ENCODE data around the gene NAT14. TPM values are rescaled to one million over a fixed set of nuclear protein-coding genes. Genes with fewer than 3 reads are reported as not detected.

NAT14 gene
- total RNA-seq, 2 donors from 2014 or later, result 3.4 to 3.8 TPM

DNA sequence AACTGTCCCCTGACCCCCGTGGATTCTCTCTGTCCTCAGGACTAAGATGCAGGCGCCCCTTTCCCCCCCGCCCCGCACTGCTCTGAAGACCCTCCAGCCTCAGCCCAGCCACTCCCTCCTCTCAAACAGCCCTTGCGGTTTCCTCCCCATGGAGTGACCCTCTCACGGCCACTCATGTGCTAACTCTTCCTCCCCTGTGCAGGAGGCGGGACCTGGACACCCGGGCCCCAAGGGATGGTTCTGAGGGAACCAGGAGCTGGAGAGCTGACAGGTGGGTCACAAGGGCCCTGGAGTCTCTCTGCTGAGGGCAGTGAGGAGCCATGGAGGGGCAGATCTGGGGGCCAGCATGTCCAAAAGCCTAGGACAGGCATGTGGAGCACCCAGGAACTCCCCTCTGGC is 25.4 kb upstream of the NAT14 start:
- Histone ChIP-seq H3K9me3 (no peaks in the 10 kb centered on the region), H3K27me3 (replicated peaks; ENCODE audit: insufficient read depth) (no peaks in the 10 kb centered on the region), H3K4me3 (no peak overlapping the region), H3K27ac (no peak overlapping the region), H3K4me1 (ENCODE audit: control insufficient read depth in 1 of 2, low read depth in 2 of 2) (peaks cover 4 to 20% of the 10 kb centered on the region in 2 donors), H3K36me3 (no peaks in the 10 kb centered on the region)
- no peak for ATAC-seq (ENCODE audit: insufficient number of reproducible peaks, low FRiP score, low read depth)
- DNase-seq (ENCODE audit: low spot score), result no peak
- TF ChIP-seq, protein P1, sequence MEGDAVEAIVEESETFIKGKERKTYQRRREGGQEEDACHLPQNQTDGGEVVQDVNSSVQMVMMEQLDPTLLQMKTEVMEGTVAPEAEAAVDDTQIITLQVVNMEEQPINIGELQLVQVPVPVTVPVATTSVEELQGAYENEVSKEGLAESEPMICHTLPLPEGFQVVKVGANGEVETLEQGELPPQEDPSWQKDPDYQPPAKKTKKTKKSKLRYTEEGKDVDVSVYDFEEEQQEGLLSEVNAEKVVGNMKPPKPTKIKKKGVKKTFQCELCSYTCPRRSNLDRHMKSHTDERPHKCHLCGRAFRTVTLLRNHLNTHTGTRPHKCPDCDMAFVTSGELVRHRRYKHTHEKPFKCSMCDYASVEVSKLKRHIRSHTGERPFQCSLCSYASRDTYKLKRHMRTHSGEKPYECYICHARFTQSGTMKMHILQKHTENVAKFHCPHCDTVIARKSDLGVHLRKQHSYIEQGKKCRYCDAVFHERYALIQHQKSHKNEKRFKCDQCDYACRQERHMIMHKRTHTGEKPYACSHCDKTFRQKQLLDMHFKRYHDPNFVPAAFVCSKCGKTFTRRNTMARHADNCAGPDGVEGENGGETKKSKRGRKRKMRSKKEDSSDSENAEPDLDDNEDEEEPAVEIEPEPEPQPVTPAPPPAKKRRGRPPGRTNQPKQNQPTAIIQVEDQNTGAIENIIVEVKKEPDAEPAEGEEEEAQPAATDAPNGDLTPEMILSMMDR (IDR thresholded peaks at IDR 0.05), result no peak

DNA sequence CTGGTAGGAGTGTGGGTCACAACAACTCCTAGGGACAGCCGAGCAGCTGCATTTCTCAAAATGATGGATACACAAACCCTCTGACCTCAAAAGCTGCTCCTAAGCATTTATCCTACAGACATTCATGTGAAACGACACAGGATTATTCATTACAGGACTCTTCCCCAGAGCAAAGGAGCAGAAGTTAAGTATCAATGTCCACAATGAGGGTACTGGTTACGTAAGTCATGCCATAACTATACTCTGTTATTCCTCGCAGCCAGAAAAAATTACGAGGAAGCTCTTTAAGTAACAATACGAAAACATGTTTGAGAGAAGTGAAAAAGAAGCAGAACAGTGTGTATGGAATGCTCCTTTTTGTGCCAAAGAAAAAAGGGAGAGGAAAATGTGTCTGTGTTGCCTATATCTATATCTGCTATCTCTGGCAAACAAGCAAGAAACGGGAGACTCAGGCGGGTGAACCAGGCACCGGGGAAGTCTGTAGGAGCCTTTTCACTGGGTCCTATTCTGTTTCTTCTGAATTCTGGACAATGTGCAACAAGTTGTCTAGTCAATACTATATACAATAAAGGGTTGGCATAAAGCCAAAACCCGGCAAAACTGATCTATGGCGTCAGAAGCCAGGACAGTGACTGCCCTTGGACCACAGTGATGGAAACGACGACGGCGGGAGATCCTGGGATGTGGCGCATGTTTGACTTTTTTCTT is 24.9 kb upstream of the NAT14 start:
- Histone ChIP-seq H3K4me3 (peak overlapping the region; percentile 100), H3K27me3 (replicated peaks; ENCODE audit: insufficient read depth) (no peaks in the 10 kb centered on the region), H3K36me3 (no peaks in the 10 kb centered on the region), H3K9me3 (no peaks in the 10 kb centered on the region), H3K4me1 (ENCODE audit: control insufficient read depth in 1 of 2, low read depth in 2 of 2) (peaks cover 4 to 20% of the 10 kb centered on the region in 2 donors), H3K27ac (peak overlapping the region; percentile 19 to 32)
- DNase-seq (ENCODE audit: low spot score) (no peak), ATAC-seq (ENCODE audit: insufficient number of reproducible peaks, low FRiP score, low read depth) (no peak)
- TF ChIP-seq, protein P1 (IDR thresholded peaks at IDR 0.05), result no peak

DNA sequence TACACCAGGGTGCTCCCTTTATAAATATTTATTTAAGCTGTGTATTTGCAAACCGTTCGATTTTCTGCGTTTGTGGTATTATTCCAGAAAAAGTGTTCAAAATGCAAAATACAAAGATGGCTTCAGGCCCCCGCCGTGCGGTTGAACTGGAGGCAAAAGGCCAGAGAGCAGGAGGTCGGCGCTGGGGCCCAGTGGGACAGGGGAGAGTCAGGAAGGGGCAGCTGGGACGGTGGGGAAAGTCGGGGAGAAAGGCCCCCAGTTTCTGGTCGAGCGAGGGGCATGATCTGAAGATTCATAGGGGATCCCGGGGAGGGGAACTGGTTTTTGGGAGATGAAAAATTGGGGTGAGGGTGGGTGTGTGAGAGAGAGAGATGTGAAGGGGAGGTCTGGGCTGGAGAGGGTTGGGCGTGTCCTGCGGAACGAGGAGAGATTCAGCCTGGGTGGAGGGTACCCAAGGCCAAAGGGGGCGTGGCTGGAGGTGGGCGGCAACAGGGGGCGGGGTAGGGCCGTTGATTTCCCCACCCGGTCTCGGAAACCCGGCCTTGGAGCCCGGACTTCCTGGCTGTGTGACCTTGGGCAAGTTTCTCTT is 24.2 kb upstream of the NAT14 start:
- Histone ChIP-seq H3K27me3 (replicated peaks; ENCODE audit: insufficient read depth) (no peaks in the 10 kb centered on the region), H3K9me3 (no peaks in the 10 kb centered on the region), H3K4me1 (ENCODE audit: control insufficient read depth in 1 of 2, low read depth in 2 of 2) (peaks cover 4 to 20% of the 10 kb centered on the region in 2 donors), H3K36me3 (no peaks in the 10 kb centered on the region), H3K4me3 (peak overlapping the region; percentile 100), H3K27ac (peak overlapping the region; percentile 77 to 82)
- TF ChIP-seq, protein P1 (IDR thresholded peaks at IDR 0.05), result no peak
- peak; percentile 42 for DNase-seq (ENCODE audit: low spot score)
- ATAC-seq (ENCODE audit: insufficient number of reproducible peaks, low FRiP score, low read depth), result peak; percentile 24

DNA sequence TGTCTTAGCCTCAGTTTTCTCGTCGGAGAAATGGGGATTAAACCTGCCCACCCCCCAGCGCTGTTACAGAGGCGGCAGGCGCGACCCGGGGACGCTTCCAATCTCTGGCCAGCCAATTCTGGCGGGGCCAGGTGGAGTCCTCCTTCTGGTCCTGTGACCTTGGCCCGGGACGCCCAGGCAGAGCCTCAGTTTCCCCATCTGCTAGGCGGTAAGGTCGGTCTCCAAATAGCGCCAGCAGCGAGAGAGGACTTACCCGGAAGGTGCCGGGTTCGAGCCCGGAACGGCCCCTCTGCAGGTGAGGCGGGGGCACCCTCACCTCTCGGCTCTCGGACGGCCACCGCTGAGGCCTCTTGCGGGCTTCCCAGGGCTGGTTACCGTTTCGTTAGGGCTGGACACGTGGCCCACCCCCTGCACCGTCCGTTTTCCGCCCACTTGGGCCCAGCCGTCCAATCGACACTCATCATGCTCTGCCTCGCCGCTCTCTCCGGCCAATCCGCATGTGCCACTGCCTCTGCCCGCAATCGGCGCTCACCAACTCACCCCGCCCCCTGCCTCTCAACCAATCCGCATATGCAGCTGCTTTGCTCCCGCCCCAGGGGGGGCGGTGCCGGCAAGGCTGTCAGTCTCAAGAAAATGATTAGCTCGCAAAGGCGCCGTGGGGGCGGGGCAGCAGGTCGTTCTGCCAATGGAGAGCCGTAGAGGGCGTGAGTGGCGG is 23.6 kb upstream of the NAT14 start, which contains the start of gene ISOC2:
ISOC2 (minus strand) TSS at position 384 of the 715 bp plus-strand sequence. CDS start 5,156 bp downstream, outside the sequence.
- no peaks in the 10 kb centered on the region for H3K36me3 ChIP-seq
- H3K27ac ChIP-seq, result peak within 1 kb of the TSS; percentile 77 to 82
- H3K27me3 ChIP-seq (replicated peaks; ENCODE audit: insufficient read depth), result no peaks in the 10 kb centered on the region
- TF ChIP-seq, protein P1 (IDR thresholded peaks at IDR 0.05), result no peak
- no peaks in the 10 kb centered on the region for H3K9me3 ChIP-seq
- H3K4me3 ChIP-seq, result peak within 1 kb of the TSS; percentile 100
- H3K4me1 ChIP-seq (ENCODE audit: control insufficient read depth in 1 of 2, low read depth in 2 of 2), result peaks cover 4 to 20% of the 10 kb centered on the region in 2 donors
- ATAC-seq (ENCODE audit: insufficient number of reproducible peaks, low FRiP score, low read depth) (peak; percentile 85), DNase-seq (ENCODE audit: low spot score) (peak; percentile 100)
